CD4-positive, alpha-beta T cell (primary cell): ENCODE data around the gene ZNF331. TPM values are rescaled to one million over a fixed set of nuclear protein-coding genes. Genes with fewer than 3 reads are reported as not detected.

Experiments used
- ATAC-seq: fragments of 200-7000 bp; cut with Tn5 transposase; one replicate; pipeline ENCODE4 v1.10.0; 2022; ENCODE audit warnings: mild to moderate bottlenecking; ENCODE audit not compliant: poor library complexity
- CTCF ChIA-PET: fragments of 350-600 bp; sonication (Branson Sonifier 250); formaldehyde crosslinking; loops from one replicate; lab custom pipeline; 2021; ENCODE audit warnings: antibody characterized with exemption, inconsistent platforms; lab: Charles Lee
- POLR2A ChIA-PET: fragments of 350-600 bp; sonication (Branson Sonifier 250); formaldehyde crosslinking; loops from one replicate; lab custom pipeline; 2021; ENCODE audit warnings: antibody characterized with exemption, inconsistent platforms; lab: Charles Lee
- DNase-seq, 14 experiments: peaks; one replicate each; pipeline ENCODE4 v3.0.0-alpha.2; 2013 to 2020; ENCODE audit warnings: mixed read lengths in 2 of 14
- H3K27ac ChIP-seq, 2 donors: one replicate each; pipeline versions ENCODE4 v1.5.1 to v1.7.0; 2013; ENCODE audit warnings: low read length in 2 of 2, low read depth in 1 of 2, mild to moderate bottlenecking in 1 of 2
- H3K27me3 ChIP-seq, 2 experiments: 1 replicate in 1 of 2; 2 replicates in 1 of 2; pipeline versions ENCODE4 v1.6.1 to v1.7.0; 2013; ENCODE audit warnings: low read length in 2 of 2, control low read depth in 1 of 2, mild to moderate bottlenecking in 1 of 2, moderate library complexity in 1 of 2; ENCODE audit not compliant: insufficient read depth in 2 of 2, control insufficient read depth in 1 of 2
- H3K36me3 ChIP-seq: one replicate; pipeline ENCODE4 v1.6.1; 2013; ENCODE audit warnings: low read length, control low read depth; ENCODE audit not compliant: insufficient read depth
- H3K4me1 ChIP-seq: one replicate; pipeline ENCODE4 v1.6.1; 2013; ENCODE audit warnings: low read length, control low read depth; ENCODE audit not compliant: insufficient read depth
- H3K4me3 ChIP-seq: one replicate; pipeline ENCODE4 v1.5.1; 2013; ENCODE audit warnings: mild to moderate bottlenecking, low read length, moderate library complexity
- H3K9me3 ChIP-seq, 2 experiments: 1 replicate in 1 of 2; 2 replicates in 1 of 2; pipeline versions ENCODE4 v1.6.1 to v1.7.0; 2013; ENCODE audit warnings: low read length in 2 of 2, mild to moderate bottlenecking in 2 of 2, control low read depth in 1 of 2, moderate library complexity in 1 of 2; ENCODE audit not compliant: control insufficient read depth in 1 of 2, insufficient read depth in 1 of 2
- H3K27ac Mint-ChIP-seq: one replicate; pipeline ENCODE4 v1.8.0; 2020; ENCODE audit warnings: mixed read lengths
- H3K27me3 Mint-ChIP-seq: one replicate; pipeline ENCODE4 v1.8.0; 2021; ENCODE audit warnings: mixed read lengths
- H3K36me3 Mint-ChIP-seq: one replicate; pipeline ENCODE4 v1.8.0; 2021; ENCODE audit warnings: low read depth, mixed read lengths
- H3K4me1 Mint-ChIP-seq: one replicate; pipeline ENCODE4 v1.8.0; 2021; ENCODE audit warnings: low read depth, mixed read lengths
- H3K4me3 Mint-ChIP-seq: one replicate; pipeline ENCODE4 v1.8.0; 2020; ENCODE audit warnings: mild to moderate bottlenecking, mixed read lengths
- H3K9me3 Mint-ChIP-seq: one replicate; pipeline ENCODE4 v1.8.0; 2020; ENCODE audit warnings: mixed read lengths
- intact Hi-C, 2 experiments: fragments of 100-400 bp; cut with DNase I in 1 of 2; cut with micrococcal nuclease in 1 of 2; formaldehyde crosslinking; loops; one replicate each; pipeline versions ENCODE4 v1.15.1 to v1.9.0; 2023 to 2025; cut with DNase I, micrococcal nuclease
- total RNA-seq, 174 experiments: library from RNA in 2 of 174; stranded (reverse) in 2 of 174; gene quantifications; one replicate each; pipeline ENCODE4 v1.2.3 and lab custom pipeline; 2021 to 2026
- TF ChIP-seq, protein P1 (sequence below): fragments of 200-600 bp; IDR thresholded peaks from one replicate; pipeline ENCODE4 v1.8.0; 2022; ENCODE audit warnings: antibody characterized with exemption, mild to moderate bottlenecking

ZNF331 gene
- total RNA-seq, 2 experiments from 2014 or later, result 428 to 437 TPM

GRCh38 chr19:53507523-53508442 lies 30.2 kb upstream of the ZNF331 start:
- Mint-ChIP-seq H3K27me3 (peaks cover 31% of the 10 kb centered on the region), H3K4me3 (no peak overlapping the region), H3K27ac (no peak overlapping the region), H3K9me3 (no peaks in the 10 kb centered on the region), H3K4me1 (no peaks in the 10 kb centered on the region), H3K36me3 (no peaks in the 10 kb centered on the region)
- Histone ChIP-seq H3K4me3 (no peak overlapping the region), H3K9me3 (peaks cover 0 to 23% of the 10 kb centered on the region in 2 experiments), H3K4me1 (peaks cover 3% of the 10 kb centered on the region), H3K36me3 (no peaks in the 10 kb centered on the region), H3K27ac (no peak overlapping the region), H3K27me3 (peaks cover 7% of the 10 kb centered on the region in 2 experiments)
- POLR2A ChIA-PET, result no interaction called here
- ATAC-seq (no peak), DNase-seq (no peak)
- TF ChIP-seq, protein P1, sequence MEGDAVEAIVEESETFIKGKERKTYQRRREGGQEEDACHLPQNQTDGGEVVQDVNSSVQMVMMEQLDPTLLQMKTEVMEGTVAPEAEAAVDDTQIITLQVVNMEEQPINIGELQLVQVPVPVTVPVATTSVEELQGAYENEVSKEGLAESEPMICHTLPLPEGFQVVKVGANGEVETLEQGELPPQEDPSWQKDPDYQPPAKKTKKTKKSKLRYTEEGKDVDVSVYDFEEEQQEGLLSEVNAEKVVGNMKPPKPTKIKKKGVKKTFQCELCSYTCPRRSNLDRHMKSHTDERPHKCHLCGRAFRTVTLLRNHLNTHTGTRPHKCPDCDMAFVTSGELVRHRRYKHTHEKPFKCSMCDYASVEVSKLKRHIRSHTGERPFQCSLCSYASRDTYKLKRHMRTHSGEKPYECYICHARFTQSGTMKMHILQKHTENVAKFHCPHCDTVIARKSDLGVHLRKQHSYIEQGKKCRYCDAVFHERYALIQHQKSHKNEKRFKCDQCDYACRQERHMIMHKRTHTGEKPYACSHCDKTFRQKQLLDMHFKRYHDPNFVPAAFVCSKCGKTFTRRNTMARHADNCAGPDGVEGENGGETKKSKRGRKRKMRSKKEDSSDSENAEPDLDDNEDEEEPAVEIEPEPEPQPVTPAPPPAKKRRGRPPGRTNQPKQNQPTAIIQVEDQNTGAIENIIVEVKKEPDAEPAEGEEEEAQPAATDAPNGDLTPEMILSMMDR, result no peak
- CTCF ChIA-PET, result no interaction called here
- intact Hi-C loops, result no loop called here

GRCh38 chr19:53509443-53509842 lies 28.5 kb upstream of the ZNF331 start:
- Histone ChIP-seq H3K4me1 (peaks cover 3% of the 10 kb centered on the region), H3K36me3 (no peaks in the 10 kb centered on the region), H3K9me3 (peaks cover 0 to 26% of the 10 kb centered on the region in 2 experiments), H3K4me3 (no peak overlapping the region), H3K27ac (no peak overlapping the region), H3K27me3 (peaks cover 4 to 5% of the 10 kb centered on the region in 2 experiments)
- ChIA-PET POLR2A (no interaction called here), CTCF (no interaction called here)
- TF ChIP-seq, protein P1, result no peak
- intact Hi-C loops, result no loop called here
- Mint-ChIP-seq H3K4me1 (no peaks in the 10 kb centered on the region), H3K27me3 (peaks cover 25% of the 10 kb centered on the region), H3K36me3 (no peaks in the 10 kb centered on the region), H3K9me3 (no peaks in the 10 kb centered on the region), H3K4me3 (no peak overlapping the region), H3K27ac (no peak overlapping the region)
- ATAC-seq (no peak), DNase-seq (no peak)

GRCh38 chr19:53509845-53510244 lies 28.1 kb upstream of the ZNF331 start:
- ChIA-PET CTCF (interaction anchor here (1.3 kb wide), 1 partner anchor 314 kb away, joined by 4 read pairs; no protein-coding TSS in a partner anchor), POLR2A (no interaction called here)
- no peaks in the 10 kb centered on the region for H3K4me1 Mint-ChIP-seq
- Histone ChIP-seq H3K4me1 (peaks cover 3% of the 10 kb centered on the region), H3K4me3 (no peak overlapping the region), H3K27ac (no peak overlapping the region), H3K36me3 (no peaks in the 10 kb centered on the region), H3K9me3 (peaks cover 0 to 28% of the 10 kb centered on the region in 2 experiments), H3K27me3 (peaks cover 1 to 4% of the 10 kb centered on the region in 2 experiments)
- no peak overlapping the region for H3K4me3 Mint-ChIP-seq
- TF ChIP-seq, protein P1, result no peak
- no peaks in the 10 kb centered on the region for H3K36me3 Mint-ChIP-seq
- ATAC-seq (no peak), DNase-seq (no peak)
- no peaks in the 10 kb centered on the region for H3K9me3 Mint-ChIP-seq
- intact Hi-C loops, result loop anchor here (5.0 to 10.0 kb wide), 2 partner anchors 313 to 405 kb away; partner anchors contain the start of gene ZNF160 (in 1 of the 2)
- no peak overlapping the region for H3K27ac Mint-ChIP-seq
- peaks cover 21% of the 10 kb centered on the region for H3K27me3 Mint-ChIP-seq
